ENCODE data around the gene TBC1D10B. TPM values are rescaled to one million over a fixed set of nuclear protein-coding genes. Genes with fewer than 3 reads are reported as not detected.
A peak's percentile ranks its signal among the peaks of the same experiment; 100 is the strongest.

TBC1D10B gene
- total and polyA plus RNA-seq, 2 donors (not counting 1 experiment from before 2014, with no cell fraction given), result 23.5 to 58.0 TPM

- peak overlapping the region; percentile 75 for H2AFZ ChIP-seq (ENCODE audit: insufficient read depth, low read depth, low read length, poor library complexity, severe bottlenecking)
- Mint-ChIP-seq H3K27ac (peak overlapping the region; percentile 100), H3K9me3 (ENCODE audit: insufficient read depth) (no peaks in the 10 kb centered on the region), H3K27me3 (no peaks in the 10 kb centered on the region), H3K4me1 (peaks cover 45% of the 10 kb centered on the region), H3K4me3 (peak overlapping the region; percentile 94)
- H3K36me3 ChIP-seq (replicated peaks in 1 of 2; ENCODE audit: control extremely low read depth in 1 of 2, control insufficient read depth in 1 of 2, extremely low read depth in 1 of 2, insufficient read depth in 2 of 2, low read length in 1 of 2), result peaks cover 0 to 2% of the 10 kb centered on the region in 2 experiments
- peak overlapping the region; percentile 97 to 100 for H3K27ac ChIP-seq (ENCODE audit: low read length in 2 of 2)
- H3K27me3 ChIP-seq (replicated peaks in 1 of 4; ENCODE audit: control extremely low read depth in 1 of 4, control insufficient read depth in 3 of 4, insufficient read depth in 4 of 4, low read length in 3 of 4), result no peaks in the 10 kb centered on the region
- no peak for TF ChIP-seq EZH2 (IDR thresholded peaks at IDR 0.05; ENCODE audit: borderline replicate concordance, insufficient read depth, low read depth, low read length, poor library complexity, severe bottlenecking)
- TF ChIP-seq, protein P1, sequence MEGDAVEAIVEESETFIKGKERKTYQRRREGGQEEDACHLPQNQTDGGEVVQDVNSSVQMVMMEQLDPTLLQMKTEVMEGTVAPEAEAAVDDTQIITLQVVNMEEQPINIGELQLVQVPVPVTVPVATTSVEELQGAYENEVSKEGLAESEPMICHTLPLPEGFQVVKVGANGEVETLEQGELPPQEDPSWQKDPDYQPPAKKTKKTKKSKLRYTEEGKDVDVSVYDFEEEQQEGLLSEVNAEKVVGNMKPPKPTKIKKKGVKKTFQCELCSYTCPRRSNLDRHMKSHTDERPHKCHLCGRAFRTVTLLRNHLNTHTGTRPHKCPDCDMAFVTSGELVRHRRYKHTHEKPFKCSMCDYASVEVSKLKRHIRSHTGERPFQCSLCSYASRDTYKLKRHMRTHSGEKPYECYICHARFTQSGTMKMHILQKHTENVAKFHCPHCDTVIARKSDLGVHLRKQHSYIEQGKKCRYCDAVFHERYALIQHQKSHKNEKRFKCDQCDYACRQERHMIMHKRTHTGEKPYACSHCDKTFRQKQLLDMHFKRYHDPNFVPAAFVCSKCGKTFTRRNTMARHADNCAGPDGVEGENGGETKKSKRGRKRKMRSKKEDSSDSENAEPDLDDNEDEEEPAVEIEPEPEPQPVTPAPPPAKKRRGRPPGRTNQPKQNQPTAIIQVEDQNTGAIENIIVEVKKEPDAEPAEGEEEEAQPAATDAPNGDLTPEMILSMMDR (IDR thresholded peaks at IDR 0.05), result no peak
- ATAC-seq (ENCODE audit: low read depth) (no peak), DNase-seq (no peak)
- CTCF ChIA-PET, result interaction anchor here (0.9 to 2.0 kb wide), 3 partner anchors 18 to 32 kb away, joined by 4 to 9 read pairs (median 5); partner anchors contain the start of genes ZNF48 and ZNF771
- H4K20me1 ChIP-seq (ENCODE audit: control insufficient read depth, insufficient read depth, low read length, poor library complexity, severe bottlenecking), result no peaks in the 10 kb centered on the region
- POLR2A ChIA-PET, result interaction anchor here (0.6 to 3.0 kb wide), 11 partner anchors 18 to 1854 kb away, joined by 3 to 11 read pairs (median 6); partner anchors contain the start of genes CORO1A, ZNF48 and ZNF771
- H3K79me2 ChIP-seq (ENCODE audit: control insufficient read depth, insufficient read depth, low read length), result peaks cover 38% of the 10 kb centered on the region
- H3K4me3 ChIP-seq (ENCODE audit: control extremely low read depth in 1 of 5, extremely low read depth in 1 of 5, insufficient read depth in 1 of 5, low read depth in 2 of 5, low read length in 4 of 5), result peak overlapping the region in 4 of 5 experiments; percentile 56 to 87 (median 70)
- peak overlapping the region; percentile 100 for H3K4me2 ChIP-seq (replicated peaks; ENCODE audit: low read depth, low read length, poor library complexity, severe bottlenecking)
- peaks cover 23 to 52% of the 10 kb centered on the region in 2 donors for H3K4me1 ChIP-seq (ENCODE audit: control insufficient read depth in 2 of 2, insufficient read depth in 2 of 2, low read length in 2 of 2)
- peaks cover 0 to 2% (median 0%) of the 10 kb centered on the region in 3 donors for H3K9me3 ChIP-seq (ENCODE audit: control extremely low read depth in 1 of 3, control insufficient read depth in 2 of 3, insufficient read depth in 1 of 3, low read length in 2 of 3)
- H3K9ac ChIP-seq (ENCODE audit: low read length), result peak overlapping the region; percentile 99
- intact Hi-C loops (cut with micrococcal nuclease), result loop anchor here (1.0 to 10.0 kb wide), 5 partner anchors 42 to 1452 kb away; partner anchors contain the start of genes ALDOA, ITGAL, RABEP2 and TBX6
- 45% methylated on average over 27 of the region's 29 CpGs for WGBS (ENCODE audit: insufficient coverage)
These were observed 6.9 kb upstream of the TBC1D10B start for GRCh38 chr16:30377050-30377811.
